GM18508 (cell line): ENCODE results near the gene CCNB1.
"Not testable (repeated sequence)": the region's sequence is repeated elsewhere in the genome, so short reads cannot be mapped to it uniquely, and the experiment has no call there.

Source experiments
- ATAC-seq: cut with Tn5 transposase; IDR thresholded peaks from one replicate; pipeline ENCODE4 v1.9.1; 2021; ENCODE audit warnings: moderate number of reproducible peaks; ENCODE audit not compliant: insufficient read depth, unreplicated experiment

Gene CCNB1

GRCh38 chr5:69181659-69182293, 14.8 kb downstream of the CCNB1 start:
- not testable (repeated sequence) for ATAC-seq

GRCh38 chr5:69184621-69185020, 17.7 kb downstream of the CCNB1 start:
- no peak for ATAC-seq

- no peak for ATAC-seq
These were observed 20.4 kb downstream of the CCNB1 start for GRCh38 chr5:69187342-69187741.

GRCh38 chr5:69188811-69189161, 21.8 kb downstream of the CCNB1 start:
- ATAC-seq, result no peak

GRCh38 chr5:69189162-69190086, 22.5 kb downstream of the CCNB1 start, which contains the start of gene CENPH:
Gene CENPH (plus strand): TSS chr5:69189583. CDS start chr5:69189635, 52 bp downstream.
- ATAC-seq, result peak; percentile 78

- no peak for ATAC-seq
These were observed 35.5 kb downstream of the CCNB1 start for GRCh38 chr5:69202497-69202896.

GRCh38 chr5:69206528-69207190, 39.7 kb downstream of the CCNB1 start:
- ATAC-seq, result no peak

- no peak for ATAC-seq
These were observed 42.7 kb downstream of the CCNB1 start for GRCh38 chr5:69209602-69210001.

- no peak for ATAC-seq
These were observed 44.2 kb downstream of the CCNB1 start for GRCh38 chr5:69211200-69211599.

- ATAC-seq, result no peak
These were observed 45.1 kb downstream of the CCNB1 start for GRCh38 chr5:69212022-69212421.

- no peak for ATAC-seq
These were observed 46.7 kb downstream of the CCNB1 start for GRCh38 chr5:69213513-69214215.

- no peak for ATAC-seq
These were observed 50.2 kb downstream of the CCNB1 start for GRCh38 chr5:69217151-69217511.

- ATAC-seq, result peak; percentile 82
These were observed 50.9 kb downstream of the CCNB1 start for GRCh38 chr5:69217548-69218526.

- no peak for ATAC-seq
These were observed 53.0 kb downstream of the CCNB1 start for GRCh38 chr5:69219939-69220338.

GRCh38 chr5:69220371-69220770, 53.4 kb downstream of the CCNB1 start:
- ATAC-seq, result not testable (repeated sequence)

- ATAC-seq, result not testable (repeated sequence)
These were observed 53.9 kb downstream of the CCNB1 start for GRCh38 chr5:69220833-69221232.

GRCh38 chr5:69224520-69224919, 57.6 kb downstream of the CCNB1 start:
- no peak for ATAC-seq

- ATAC-seq, result no peak
These were observed 58.9 kb downstream of the CCNB1 start for GRCh38 chr5:69225860-69226259.
